ENCODE results near the gene UCK1. TPM values are rescaled to one million over a fixed set of nuclear protein-coding genes. Genes with fewer than 3 reads are reported as not detected.

Gene UCK1
- total and polyA plus RNA-seq, 2 of the 8 experiments (the other 6 are each of a cell fraction or from before 2014, with no cell fraction given), result 35.1 to 42.0 TPM

GRCh38 chr9:131473891-131474290 is 57.2 kb downstream of the UCK1 start:
- Histone ChIP-seq H4K8ac (ENCODE audit: extremely low read depth, insufficient read depth, low read length) (peak overlapping the region; percentile 29; the same call in 1 of the 2 replicates), H4K5ac (ENCODE audit: insufficient read length, low read depth, low read length) (no peak overlapping the region), H3K56ac (replicated peaks; ENCODE audit: insufficient read length, low read depth, low read length) (no peak overlapping the region), H3K79me1 (ENCODE audit: low read depth, low read length) (peaks cover 8% of the 10 kb centered on the region), H2BK15ac (ENCODE audit: low read length) (no peak overlapping the region), H2AK5ac (ENCODE audit: low read depth, low read length) (no peak overlapping the region), H2BK120ac (replicated peaks; ENCODE audit: low read depth, low read length) (no peak overlapping the region), H3K27me3 (replicated peaks in 1 of 4; ENCODE audit: control insufficient read depth in 3 of 4, extremely low read depth in 1 of 4, insufficient read depth in 3 of 4, low read length in 3 of 4) (no peaks in the 10 kb centered on the region), H3K4me1 (replicated peaks in 1 of 4; ENCODE audit: control insufficient read depth in 3 of 4, insufficient read depth in 4 of 4, low read length in 3 of 4) (no peaks in the 10 kb centered on the region), H3K4me3 (ENCODE audit: extremely low read depth in 1 of 4, insufficient read depth in 2 of 4, low read depth in 3 of 4, low read length in 4 of 4) (no peak overlapping the region), H2BK5ac (ENCODE audit: low read depth, low read length) (no peak overlapping the region), H3K18ac (ENCODE audit: extremely low read depth, low read length) (no peak overlapping the region), H2BK12ac (ENCODE audit: low read depth, low read length) (no peak overlapping the region), H3K23ac (ENCODE audit: insufficient read length) (no peak overlapping the region), H3K14ac (ENCODE audit: insufficient read length) (no peak overlapping the region), H3K27ac (ENCODE audit: low read depth, low read length) (no peak overlapping the region; the same call in 1 of the 2 replicates), H3K4ac (replicated peaks; ENCODE audit: insufficient read length, low read depth, low read length) (no peak overlapping the region), H3K4me2 (ENCODE audit: insufficient read depth in 1 of 2, low read depth in 2 of 2, low read length in 2 of 2) (no peak overlapping the region), H3K23me2 (ENCODE audit: low read depth, low read length) (no peaks in the 10 kb centered on the region), H4K91ac (replicated peaks; ENCODE audit: insufficient read length, low read length) (no peak overlapping the region), H2AFZ (ENCODE audit: low read length) (no peak overlapping the region), H3K36me3 (ENCODE audit: control insufficient read depth in 2 of 4, insufficient read depth in 4 of 4, low read length in 3 of 4) (peaks cover 56 to 90% (median 83%) of the 10 kb centered on the region in 4 experiments), H2BK20ac (ENCODE audit: low read length) (no peak overlapping the region), H4K20me1 (replicated peaks in 1 of 2; ENCODE audit: control insufficient read depth in 1 of 2, insufficient read depth in 2 of 2, low read length in 2 of 2) (peaks cover 15 to 31% of the 10 kb centered on the region in 2 experiments), H3K9ac (replicated peaks in 1 of 4; ENCODE audit: extremely low read depth in 1 of 4, low read depth in 3 of 4, low read length in 3 of 4) (no peak overlapping the region), H3K9me3 (ENCODE audit: insufficient read depth in 2 of 2, low read depth in 1 of 2, low read length in 1 of 2) (no peaks in the 10 kb centered on the region), H3K79me2 (ENCODE audit: control insufficient read depth in 1 of 2, insufficient read depth in 2 of 2, low read length in 2 of 2) (peaks cover 0 to 35% of the 10 kb centered on the region in 2 experiments; a peak in 2 of 4 replicates)
- FAIRE-seq (no peak), DNase-seq (ENCODE audit: low read depth in 1 of 2, low spot score in 2 of 2) (no peak)
- 98% methylated on average over 10 of the region's 10 CpGs; no CpG with 5 or more reads in 1 of the 2 experiments for WGBS, 2 experiments (ENCODE audit: extremely low coverage in 1 of 2, insufficient coverage in 1 of 2, insufficient read length in 1 of 2, insufficient replicate concordance in 2 of 2, low coverage in 1 of 2, low lambda C conversion rate in 2 of 2, missing lambda C conversion rate in 1 of 2)
- POLR2A ChIA-PET (ENCODE audit: partially characterized antibody), result interaction anchor here (0.7 to 1.3 kb wide), 5 partner anchors 11 to 52 kb away, joined by 3 to 5 read pairs (median 3); no protein-coding TSS in a partner anchor
- CTCF ChIA-PET (ENCODE audit: partially characterized antibody), result interaction anchor here (1.0 to 5.2 kb wide), 6 partner anchors 10 to 124 kb away, joined by 3 to 31 read pairs (median 4); no protein-coding TSS in a partner anchor
- TF ChIP-seq KDM1A (IDR thresholded peaks at IDR 0.05; ENCODE audit: borderline replicate concordance, low read length), result no peak
- no peak for TF ChIP-seq TAF7 (optimal IDR thresholded peaks at IDR 0.05; ENCODE audit: borderline replicate concordance, low read depth, low read length)
- TF ChIP-seq SIX5 (IDR thresholded peaks at IDR 0.05; ENCODE audit: low read depth, low read length), result no peak
- TF ChIP-seq EZH2 (IDR thresholded peaks at IDR 0.05; ENCODE audit: low read depth, low read length, severe bottlenecking), result no peak
- TF ChIP-seq ASH2L (IDR thresholded peaks at IDR 0.05; ENCODE audit: low read length), result no peak
- TF ChIP-seq SIRT6 (IDR thresholded peaks at IDR 0.05; ENCODE audit: low read length), result no peak
- TF ChIP-seq E2F6 (IDR thresholded peaks at IDR 0.05), result no peak
- TF ChIP-seq CEBPB (IDR thresholded peaks at IDR 0.05; ENCODE audit: low read depth, low read length), result no peak
- TF ChIP-seq ATF3 (IDR thresholded peaks at IDR 0.05; ENCODE audit: insufficient read depth, low read depth, low read length), result no peak
- TF ChIP-seq GABPA (IDR thresholded peaks at IDR 0.05; ENCODE audit: borderline replicate concordance, insufficient read depth, low read length), result no peak

Data from H1 (cell line).